Measurements from ENCODE around the gene USP50. TPM values are rescaled to one million over a fixed set of nuclear protein-coding genes. Genes with fewer than 3 reads are reported as not detected.
"Not testable (repeated sequence)": the region's sequence is repeated elsewhere in the genome, so short reads cannot be mapped to it uniquely, and the experiment has no call there.

Gene USP50
- total RNA-seq, 1 donor from 2014 or later, result 2.0 TPM

DNA sequence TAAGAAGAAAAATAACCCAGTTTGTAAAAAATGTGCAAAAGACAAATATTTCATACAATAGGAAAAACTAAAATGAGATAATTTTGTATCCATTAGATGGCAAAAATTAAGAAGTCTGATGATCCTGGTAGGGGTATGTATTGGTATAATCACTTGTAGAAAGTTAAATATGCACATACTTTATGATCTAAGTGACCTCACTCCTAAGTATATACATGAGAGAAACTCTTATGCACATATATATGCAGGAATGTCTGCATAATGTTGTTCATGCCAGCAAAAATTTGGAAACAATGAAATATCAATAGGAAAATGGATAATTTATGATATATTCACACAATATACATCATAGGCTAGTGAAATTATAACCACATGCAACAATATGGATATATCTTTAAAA is 33.5 kb downstream of the USP50 start:
- no peaks in the 10 kb centered on the region for H3K4me1 Mint-ChIP-seq (ENCODE audit: unreplicated experiment)
- no peaks in the 10 kb centered on the region for H3K27me3 Mint-ChIP-seq (ENCODE audit: unreplicated experiment)
- peaks cover 7% of the 10 kb centered on the region for H3K36me3 Mint-ChIP-seq (ENCODE audit: unreplicated experiment)
- DNase-seq (ENCODE audit: extremely low spot score, unreplicated experiment), result no peak
- no peak overlapping the region for H3K4me3 Mint-ChIP-seq (ENCODE audit: unreplicated experiment)
- H3K27ac Mint-ChIP-seq (ENCODE audit: unreplicated experiment), result no peak overlapping the region
- TF ChIP-seq, protein P1, sequence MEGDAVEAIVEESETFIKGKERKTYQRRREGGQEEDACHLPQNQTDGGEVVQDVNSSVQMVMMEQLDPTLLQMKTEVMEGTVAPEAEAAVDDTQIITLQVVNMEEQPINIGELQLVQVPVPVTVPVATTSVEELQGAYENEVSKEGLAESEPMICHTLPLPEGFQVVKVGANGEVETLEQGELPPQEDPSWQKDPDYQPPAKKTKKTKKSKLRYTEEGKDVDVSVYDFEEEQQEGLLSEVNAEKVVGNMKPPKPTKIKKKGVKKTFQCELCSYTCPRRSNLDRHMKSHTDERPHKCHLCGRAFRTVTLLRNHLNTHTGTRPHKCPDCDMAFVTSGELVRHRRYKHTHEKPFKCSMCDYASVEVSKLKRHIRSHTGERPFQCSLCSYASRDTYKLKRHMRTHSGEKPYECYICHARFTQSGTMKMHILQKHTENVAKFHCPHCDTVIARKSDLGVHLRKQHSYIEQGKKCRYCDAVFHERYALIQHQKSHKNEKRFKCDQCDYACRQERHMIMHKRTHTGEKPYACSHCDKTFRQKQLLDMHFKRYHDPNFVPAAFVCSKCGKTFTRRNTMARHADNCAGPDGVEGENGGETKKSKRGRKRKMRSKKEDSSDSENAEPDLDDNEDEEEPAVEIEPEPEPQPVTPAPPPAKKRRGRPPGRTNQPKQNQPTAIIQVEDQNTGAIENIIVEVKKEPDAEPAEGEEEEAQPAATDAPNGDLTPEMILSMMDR (IDR thresholded peaks at IDR 0.05), result no peak
- H3K9me3 Mint-ChIP-seq (ENCODE audit: unreplicated experiment), result no peaks in the 10 kb centered on the region

DNA sequence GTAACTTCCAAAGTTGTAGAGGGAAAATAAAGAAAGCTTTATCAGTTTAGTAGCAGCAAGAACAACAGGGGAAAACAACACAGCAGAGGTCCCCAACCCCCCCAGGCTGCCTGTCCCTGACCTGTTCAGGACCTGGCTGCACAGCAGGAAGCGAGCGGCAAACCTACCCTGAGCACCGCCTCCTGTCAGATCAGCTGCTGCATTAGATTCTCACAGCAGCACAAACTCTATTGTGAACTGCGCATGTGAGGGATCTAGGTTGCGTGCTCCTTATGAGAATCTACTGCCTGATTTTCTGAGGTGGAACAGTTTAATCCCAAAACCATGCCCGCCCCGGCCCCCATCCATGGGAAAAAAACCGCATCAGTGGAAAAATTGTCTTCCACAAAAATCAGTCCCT is 40.3 kb downstream of the USP50 start:
- Mint-ChIP-seq H3K4me1 (ENCODE audit: unreplicated experiment) (no peaks in the 10 kb centered on the region), H3K27ac (ENCODE audit: unreplicated experiment) (no peak overlapping the region), H3K4me3 (ENCODE audit: unreplicated experiment) (no peak overlapping the region), H3K27me3 (ENCODE audit: unreplicated experiment) (no peaks in the 10 kb centered on the region), H3K9me3 (ENCODE audit: unreplicated experiment) (no peaks in the 10 kb centered on the region), H3K36me3 (ENCODE audit: unreplicated experiment) (peaks cover 19% of the 10 kb centered on the region)
- TF ChIP-seq, protein P1 (IDR thresholded peaks at IDR 0.05), result no peak
- no peak for DNase-seq (ENCODE audit: extremely low spot score, unreplicated experiment)

DNA sequence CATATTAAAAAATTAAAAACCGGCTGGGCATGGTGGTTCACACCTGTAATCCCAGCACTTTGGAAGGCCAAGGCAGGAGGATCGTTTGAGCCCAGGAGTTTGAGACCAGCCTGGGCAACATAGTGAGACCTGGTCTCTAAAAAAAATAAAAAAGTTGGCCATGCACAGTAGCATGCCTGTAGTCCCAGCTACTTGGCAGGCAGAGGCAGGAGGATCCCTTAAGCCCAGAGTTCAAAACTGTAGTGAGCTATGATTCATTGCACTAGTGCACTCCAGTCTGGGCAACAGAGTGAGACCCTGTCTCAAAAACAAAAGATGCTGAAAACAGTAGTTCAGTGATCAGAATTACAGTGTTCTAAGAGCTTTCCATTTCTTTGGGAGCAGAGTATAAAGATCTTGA is 40.8 kb downstream of the USP50 start:
- not testable (repeated sequence) for H3K27ac Mint-ChIP-seq (ENCODE audit: unreplicated experiment); H3K9me3 Mint-ChIP-seq (ENCODE audit: unreplicated experiment); H3K4me3 Mint-ChIP-seq (ENCODE audit: unreplicated experiment); H3K4me1 Mint-ChIP-seq (ENCODE audit: unreplicated experiment); DNase-seq (ENCODE audit: extremely low spot score, unreplicated experiment); H3K27me3 Mint-ChIP-seq (ENCODE audit: unreplicated experiment)
- H3K36me3 Mint-ChIP-seq (ENCODE audit: unreplicated experiment), result peaks cover 20% of the 10 kb centered on the region

DNA sequence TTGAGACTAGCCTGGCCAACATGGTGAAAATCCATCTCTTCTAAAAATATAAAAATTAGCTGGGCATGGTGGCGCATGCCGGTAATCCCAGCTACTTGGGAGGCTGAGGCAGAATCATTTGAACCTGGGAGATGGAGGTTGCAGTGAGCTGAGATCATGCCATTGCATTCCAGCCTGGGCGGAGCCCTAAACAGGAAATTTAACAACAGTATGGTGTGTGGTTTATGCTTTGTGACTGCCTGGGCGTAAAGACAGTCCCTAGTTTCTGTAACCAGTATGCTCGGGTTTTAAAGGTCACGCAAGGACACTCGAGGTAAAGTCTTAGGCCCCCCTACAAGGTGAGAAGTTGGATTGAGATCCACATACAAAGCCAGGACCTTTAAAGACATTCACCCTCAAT is 43.3 kb downstream of the USP50 start:
- Mint-ChIP-seq H3K9me3 (ENCODE audit: unreplicated experiment) (no peaks in the 10 kb centered on the region), H3K4me1 (ENCODE audit: unreplicated experiment) (no peaks in the 10 kb centered on the region), H3K27ac (ENCODE audit: unreplicated experiment) (no peak overlapping the region), H3K4me3 (ENCODE audit: unreplicated experiment) (no peak overlapping the region), H3K27me3 (ENCODE audit: unreplicated experiment) (no peaks in the 10 kb centered on the region), H3K36me3 (ENCODE audit: unreplicated experiment) (peaks cover 36% of the 10 kb centered on the region)
- TF ChIP-seq, protein P1 (IDR thresholded peaks at IDR 0.05), result no peak
- DNase-seq (ENCODE audit: extremely low spot score, unreplicated experiment), result no peak

DNA sequence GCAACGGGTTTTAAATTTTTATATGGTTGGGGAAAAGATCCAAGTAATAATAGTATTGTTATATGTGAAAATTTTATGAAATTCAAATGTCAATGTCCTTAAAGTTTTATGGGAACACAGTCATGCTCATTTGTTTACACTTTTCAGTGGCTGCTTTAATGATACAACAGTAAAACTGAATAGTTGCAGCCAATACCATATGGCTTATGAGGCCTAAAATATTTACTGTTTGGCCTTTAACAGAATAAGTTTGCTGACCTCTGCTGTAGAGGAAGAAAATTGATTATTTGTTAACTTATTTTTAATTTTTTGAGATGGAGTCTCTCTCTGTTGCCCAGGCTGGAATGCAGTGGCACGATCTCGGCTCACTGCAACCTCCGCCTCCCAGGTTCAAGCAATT is 44.7 kb downstream of the USP50 start:
- no peak for DNase-seq (ENCODE audit: extremely low spot score, unreplicated experiment)
- H3K9me3 Mint-ChIP-seq (ENCODE audit: unreplicated experiment), result no peaks in the 10 kb centered on the region
- no peak overlapping the region for H3K4me3 Mint-ChIP-seq (ENCODE audit: unreplicated experiment)
- no peaks in the 10 kb centered on the region for H3K4me1 Mint-ChIP-seq (ENCODE audit: unreplicated experiment)
- TF ChIP-seq, protein P1 (IDR thresholded peaks at IDR 0.05), result no peak
- no peaks in the 10 kb centered on the region for H3K27me3 Mint-ChIP-seq (ENCODE audit: unreplicated experiment)
- no peak overlapping the region for H3K27ac Mint-ChIP-seq (ENCODE audit: unreplicated experiment)
- peaks cover 41% of the 10 kb centered on the region for H3K36me3 Mint-ChIP-seq (ENCODE audit: unreplicated experiment)

DNA sequence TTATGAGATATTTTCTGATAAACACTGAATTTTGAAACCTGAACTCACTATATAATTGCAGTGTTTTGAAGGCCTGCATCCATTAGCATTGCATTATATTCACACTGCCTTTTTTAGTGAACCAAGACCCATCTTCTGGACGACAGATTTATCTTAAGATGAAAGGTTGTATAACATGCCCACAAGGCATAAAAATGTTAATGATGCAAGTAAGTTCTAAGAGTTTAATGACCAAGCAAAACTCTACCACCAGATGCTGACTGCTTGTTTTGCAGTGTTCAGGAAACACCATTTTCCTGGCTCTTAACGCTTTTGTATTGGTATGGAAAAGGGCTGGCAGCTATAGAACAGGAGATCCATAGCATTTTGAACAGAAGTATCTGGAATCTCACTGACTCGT is 46.1 kb downstream of the USP50 start:
- no peak overlapping the region for H3K27ac Mint-ChIP-seq (ENCODE audit: unreplicated experiment)
- TF ChIP-seq, protein P1 (IDR thresholded peaks at IDR 0.05), result no peak
- no peak for DNase-seq (ENCODE audit: extremely low spot score, unreplicated experiment)
- peaks cover 50% of the 10 kb centered on the region for H3K36me3 Mint-ChIP-seq (ENCODE audit: unreplicated experiment)
- H3K27me3 Mint-ChIP-seq (ENCODE audit: unreplicated experiment), result no peaks in the 10 kb centered on the region
- H3K4me1 Mint-ChIP-seq (ENCODE audit: unreplicated experiment), result no peaks in the 10 kb centered on the region
- H3K9me3 Mint-ChIP-seq (ENCODE audit: unreplicated experiment), result no peaks in the 10 kb centered on the region
- no peak overlapping the region for H3K4me3 Mint-ChIP-seq (ENCODE audit: unreplicated experiment)
